Prostate gland (tissue), 2 donors: ENCODE results near the gene SLC4A2.

Source experiments
- CTCF ChIP-seq, 4 experiments: fragments of 200-600 bp in 2 of 4; fragments of 450-650 bp in 2 of 4; sonication (generic) in 2 of 4; IDR thresholded peaks; 1 replicate in 3 of 4; 2 replicates in 1 of 4; pipeline ENCODE4 v1.5.1; 2016 to 2019; ENCODE audit warnings: antibody characterized with exemption in 4 of 4, mild to moderate bottlenecking in 2 of 4, moderate library complexity in 2 of 4
- POLR2A ChIP-seq: fragments of 450-650 bp; IDR thresholded peaks from one replicate; pipeline ENCODE4 v1.6.1; 2016; ENCODE audit warnings: antibody characterized with exemption, mild to moderate bottlenecking
- POLR2AphosphoS5 ChIP-seq: sonication (generic); formaldehyde crosslinking; IDR thresholded peaks from one replicate; pipeline ENCODE4 v1.6.1; 2017; ENCODE audit warnings: antibody characterized with exemption

- TF ChIP-seq CTCF (IDR thresholded peaks at IDR 0.05) (no peak), POLR2A (no peak), POLR2AphosphoS5 (no peak)
Observed at GRCh38 chr7:151053096-151053495, 6.3 kb upstream of the SLC4A2 start.
